GM19025 (cell line): Measurements from ENCODE around the gene LSMEM2.
A peak's percentile ranks its signal among the peaks of the same experiment; 100 is the strongest.
"Not testable (repeated sequence)": the region's sequence is repeated elsewhere in the genome, so short reads cannot be mapped to it uniquely, and the experiment has no call there.

ENCODE experiments used
- ATAC-seq: cut with Tn5 transposase; IDR thresholded peaks from one replicate; pipeline ENCODE4 v1.9.1; 2021; ENCODE audit warnings: mild to moderate bottlenecking, low read depth, moderate library complexity; ENCODE audit not compliant: unreplicated experiment

The LSMEM2 gene

DNA sequence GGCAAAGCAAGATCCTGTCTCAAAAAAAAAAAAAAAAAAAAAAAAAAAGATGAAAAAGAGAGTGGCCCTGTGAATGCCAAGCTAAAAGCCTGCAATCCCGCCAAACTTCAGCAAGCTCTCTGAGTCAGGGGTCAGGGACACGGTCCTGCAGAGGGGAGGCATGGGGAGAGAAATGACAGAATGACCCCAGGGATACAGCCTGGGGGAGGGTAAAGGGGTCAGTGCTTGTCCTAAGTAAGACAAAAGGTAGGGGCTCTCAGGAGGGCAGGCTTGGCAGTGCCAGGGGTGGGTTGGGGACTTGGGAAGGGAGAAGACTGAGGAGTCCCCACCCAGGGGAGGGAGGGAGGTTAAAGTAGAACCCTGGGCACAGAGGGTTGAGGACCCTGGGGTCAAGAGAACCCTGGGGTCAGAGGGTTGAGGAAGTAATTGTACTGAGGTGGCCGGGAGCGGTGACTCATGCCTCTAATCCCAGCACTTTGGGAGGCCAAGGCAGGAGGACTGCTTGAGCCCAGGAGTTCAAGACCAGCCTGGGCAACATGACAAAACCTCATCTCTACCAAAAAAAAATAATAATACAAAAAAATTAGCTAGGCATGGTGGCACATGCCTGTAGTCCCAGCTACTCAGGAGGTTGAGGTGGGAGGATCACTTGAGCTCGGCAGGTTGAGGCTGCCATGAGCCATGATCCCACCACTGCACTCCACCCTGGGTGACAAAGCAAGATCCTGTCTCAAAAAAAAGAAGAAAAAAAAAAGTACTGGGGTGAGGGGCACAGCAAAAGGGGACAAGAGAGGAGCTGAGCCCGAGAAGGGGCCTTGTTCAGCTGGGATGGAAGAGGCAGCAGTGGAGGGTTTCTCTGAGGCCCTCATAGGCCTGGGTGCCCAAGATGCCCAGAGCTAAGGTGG is 15.2 kb upstream of the LSMEM2 start:
- ATAC-seq, result no peak

GRCh38 chr3:50264383-50264963 is 14.4 kb upstream of the LSMEM2 start:
- ATAC-seq, result no peak

- no peak for ATAC-seq
These were observed 13.9 kb upstream of the LSMEM2 start for GRCh38 chr3:50264964-50265485.

GRCh38 chr3:50265571-50265970 is 13.3 kb upstream of the LSMEM2 start:
- no peak for ATAC-seq

GRCh38 chr3:50266017-50266416 is 12.9 kb upstream of the LSMEM2 start:
- no peak for ATAC-seq

DNA sequence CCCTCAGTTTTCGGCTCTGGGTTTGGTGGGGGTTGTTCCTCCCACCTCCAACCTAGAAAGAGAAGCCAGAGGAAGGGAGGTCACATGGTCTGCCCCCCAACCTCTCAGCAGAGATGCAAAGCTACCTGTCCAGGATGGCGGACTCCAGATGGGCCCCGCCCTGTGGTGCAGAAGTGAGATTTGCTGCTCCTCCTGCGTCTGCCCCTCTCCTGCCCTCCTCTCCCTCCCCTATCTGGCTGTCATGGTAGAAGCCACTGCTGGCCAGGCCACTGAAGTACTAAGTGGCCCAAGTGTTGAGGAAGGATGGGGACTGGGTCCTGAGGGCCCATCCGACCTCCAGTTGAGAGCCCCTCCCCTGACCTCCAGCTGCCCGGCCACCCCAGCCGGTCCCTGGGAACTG is 12.1 kb upstream of the LSMEM2 start:
- ATAC-seq, result no peak

- ATAC-seq, result no peak
These were observed 11.5 kb upstream of the LSMEM2 start for GRCh38 chr3:50267280-50267913.

- ATAC-seq, result no peak
These were observed 10.6 kb upstream of the LSMEM2 start for GRCh38 chr3:50268276-50268675.

DNA sequence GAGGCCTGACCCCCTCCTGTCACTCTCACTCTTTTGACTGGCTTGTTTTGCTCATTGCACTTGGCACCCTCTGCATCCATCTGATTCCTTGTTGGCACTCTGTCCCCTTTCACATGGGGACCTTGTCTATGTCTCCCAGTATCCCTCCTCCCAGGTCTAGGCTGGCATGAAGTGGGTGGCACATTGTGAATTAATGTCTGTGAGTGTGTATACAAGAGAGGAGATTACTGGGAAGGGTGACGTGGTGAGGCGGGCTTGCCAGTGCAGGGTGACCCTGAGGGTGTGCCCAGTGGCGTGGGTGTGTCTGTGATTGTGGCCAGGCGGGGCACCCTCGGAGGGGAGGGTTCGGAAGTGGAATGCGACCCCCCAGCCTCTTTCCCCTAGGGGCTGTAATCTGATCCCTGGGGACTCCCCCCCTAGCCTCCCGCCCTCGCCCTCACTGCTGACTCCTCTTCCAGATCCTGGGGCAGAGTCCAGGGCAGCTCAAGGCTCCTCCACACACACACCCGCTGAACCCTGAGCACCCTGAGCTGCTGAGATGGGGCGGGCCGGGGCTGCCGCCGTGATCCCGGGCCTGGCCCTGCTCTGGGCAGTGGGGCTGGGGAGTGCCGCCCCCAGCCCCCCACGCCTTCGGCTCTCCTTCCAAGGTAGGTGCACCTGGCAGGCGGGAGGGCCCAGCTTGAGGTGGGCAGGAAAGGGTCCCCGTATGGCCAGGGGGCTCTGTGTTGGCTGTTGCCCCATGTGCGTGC is 10.0 kb upstream of the LSMEM2 start, which contains the start of gene SEMA3B:
SEMA3B (plus strand) TSS at position 445 of the 749 bp plus-strand sequence; CDS start at position 539, 94 bp downstream.
- no peak for ATAC-seq

- no peak for ATAC-seq
These were observed 9.4 kb upstream of the LSMEM2 start for GRCh38 chr3:50269460-50269859.

GRCh38 chr3:50269977-50270413 is 8.9 kb upstream of the LSMEM2 start:
- ATAC-seq, result no peak

GRCh38 chr3:50270422-50271224 is 8.3 kb upstream of the LSMEM2 start:
- no peak for ATAC-seq

- ATAC-seq, result no peak
These were observed 7.5 kb upstream of the LSMEM2 start for GRCh38 chr3:50271314-50271936.

- not testable (repeated sequence) for ATAC-seq
These were observed 6.4 kb upstream of the LSMEM2 start for GRCh38 chr3:50272538-50272910.

- peak; percentile 68 for ATAC-seq
These were observed 5.8 kb upstream of the LSMEM2 start for GRCh38 chr3:50272911-50273688.

GRCh38 chr3:50273689-50274065 is 5.2 kb upstream of the LSMEM2 start:
- ATAC-seq, result no peak

- ATAC-seq, result no peak
These were observed 4.3 kb upstream of the LSMEM2 start for GRCh38 chr3:50274371-50275104.
